GM19035 (cell line): Measurements from ENCODE around the gene RFPL4AL1.
"Not testable (repeated sequence)": the region's sequence is repeated elsewhere in the genome, so short reads cannot be mapped to it uniquely, and the experiment has no call there.

Source experiments
- ATAC-seq: cut with Tn5 transposase; IDR thresholded peaks from one replicate; pipeline ENCODE4 v1.9.1; 2021; ENCODE audit not compliant: unreplicated experiment

Gene RFPL4AL1

GRCh38 chr19:55768818-55769217 is at the start of gene RFPL4AL1:
TSS of gene RFPL4AL1 (plus strand) at chr19:55769118. CDS start at chr19:55771805, 2,687 bp downstream.
- not testable (repeated sequence) for ATAC-seq

GRCh38 chr19:55720214-55720746 is 48.6 kb upstream of the RFPL4AL1 start:
- ATAC-seq = no peak

GRCh38 chr19:55720801-55721200 is 48.1 kb upstream of the RFPL4AL1 start:
- no peak for ATAC-seq

- ATAC-seq = no peak
Observed at GRCh38 chr19:55723491-55723890, 45.4 kb upstream of the RFPL4AL1 start.

GRCh38 chr19:55730378-55730777 is 38.5 kb upstream of the RFPL4AL1 start:
- ATAC-seq = not testable (repeated sequence)

GRCh38 chr19:55738302-55738701 is 30.6 kb upstream of the RFPL4AL1 start, which contains the start of gene NLRP9:
TSS of gene NLRP9 (minus strand) at chr19:55738402. CDS start at chr19:55738374, 28 bp downstream.
- ATAC-seq = no peak

- no peak for ATAC-seq
Observed at GRCh38 chr19:55750715-55751114, 18.2 kb upstream of the RFPL4AL1 start.

GRCh38 chr19:55753401-55753800 is 15.5 kb upstream of the RFPL4AL1 start:
- ATAC-seq = no peak

GRCh38 chr19:55756808-55757207 is 12.1 kb upstream of the RFPL4AL1 start:
- ATAC-seq = not testable (repeated sequence)

GRCh38 chr19:55758797-55759196 is 10.1 kb upstream of the RFPL4AL1 start, which contains the start of gene RFPL4A:
TSS of gene RFPL4A (plus strand) at chr19:55759097. CDS start at chr19:55761801, 2,704 bp downstream.
- ATAC-seq = not testable (repeated sequence)

- no peak for ATAC-seq
Observed at GRCh38 chr19:55766466-55766865, 2.5 kb upstream of the RFPL4AL1 start.

- ATAC-seq = not testable (repeated sequence)
Observed at GRCh38 chr19:55769632-55770031, 714 bp downstream of the RFPL4AL1 start.

- no peak for ATAC-seq
Observed at GRCh38 chr19:55777528-55777927, 8.6 kb downstream of the RFPL4AL1 start.

- ATAC-seq = no peak
Observed at GRCh38 chr19:55778331-55778730, 9.4 kb downstream of the RFPL4AL1 start.

GRCh38 chr19:55781112-55781511 is 12.2 kb downstream of the RFPL4AL1 start:
- no peak for ATAC-seq

GRCh38 chr19:55795021-55795420 is 26.1 kb downstream of the RFPL4AL1 start:
- no peak for ATAC-seq

GRCh38 chr19:55801416-55801815 is 32.5 kb downstream of the RFPL4AL1 start:
- ATAC-seq = no peak

GRCh38 chr19:55802281-55802680 is 33.4 kb downstream of the RFPL4AL1 start:
- no peak for ATAC-seq

GRCh38 chr19:55809381-55810058 is 40.6 kb downstream of the RFPL4AL1 start:
- ATAC-seq = no peak

GRCh38 chr19:55811340-55811739 is 42.4 kb downstream of the RFPL4AL1 start:
- no peak for ATAC-seq

- no peak for ATAC-seq
Observed at GRCh38 chr19:55812449-55812848, 43.5 kb downstream of the RFPL4AL1 start.

GRCh38 chr19:55813906-55814305 is 45.0 kb downstream of the RFPL4AL1 start:
- no peak for ATAC-seq
